ENCODE data around the gene SLC24A1. TPM values are rescaled to one million over a fixed set of nuclear protein-coding genes. Genes with fewer than 3 reads are reported as not detected.
A peak's percentile ranks its signal among the peaks of the same experiment; 100 is the strongest.

SLC24A1 gene
- polyA plus RNA-seq, 6 donors from 2014 or later, result 2.3 to 3.7 (median 2.7) TPM; not detected in 1

GRCh38 chr15:65676123-65676522 lies 54.4 kb downstream of the SLC24A1 start:
- Mint-ChIP-seq H3K36me3 (no peaks in the 10 kb centered on the region), H3K9me3 (no peaks in the 10 kb centered on the region), H3K27ac (peak overlapping the region in 1 of 6 donors; percentile 36), H3K27me3 (no peaks in the 10 kb centered on the region), H3K4me3 (no peak overlapping the region), H3K4me1 (peaks cover 0 to 5% (median 3%) of the 10 kb centered on the region in 3 donors)
- no peak for DNase-seq
- ATAC-seq (ENCODE audit: low read depth in 2 of 2), result no peak

- peak overlapping the region in 1 of 6 donors; percentile 86 for H3K27ac Mint-ChIP-seq
- no peak for DNase-seq
Measured at GRCh38 chr15:65680544-65680943, 58.8 kb downstream of the SLC24A1 start.

GRCh38 chr15:65682404-65682911 lies 60.7 kb downstream of the SLC24A1 start:
- H3K36me3 Mint-ChIP-seq, result no peaks in the 10 kb centered on the region
- ATAC-seq (ENCODE audit: low read depth in 2 of 2) (no peak), DNase-seq (no peak)
- H3K4me1 Mint-ChIP-seq, result peaks cover 5 to 7% (median 5%) of the 10 kb centered on the region in 3 donors
- peaks cover 0 to 4% (median 0%) of the 10 kb centered on the region in 7 donors for H3K9me3 Mint-ChIP-seq
- H3K4me3 Mint-ChIP-seq, result no peak overlapping the region
- H3K27me3 Mint-ChIP-seq, result no peaks in the 10 kb centered on the region
- peak overlapping the region in 3 of 6 donors; percentile 4 to 41 (median 7) for H3K27ac Mint-ChIP-seq

More at GRCh38 chr15:65680544-65680943, 58.8 kb downstream of the SLC24A1 start:
- Mint-ChIP-seq H3K4me3 (no peak overlapping the region), H3K9me3 (no peaks in the 10 kb centered on the region), H3K4me1 (peaks cover 0 to 7% (median 5%) of the 10 kb centered on the region in 3 donors), H3K36me3 (no peaks in the 10 kb centered on the region), H3K27me3 (no peaks in the 10 kb centered on the region)
- ATAC-seq (ENCODE audit: low read depth in 2 of 2), result no peak

GRCh38 chr15:65688462-65688861 lies 66.7 kb downstream of the SLC24A1 start:
- H3K9me3 Mint-ChIP-seq, result peaks cover 0 to 11% (median 4%) of the 10 kb centered on the region in 7 donors
- no peaks in the 10 kb centered on the region for H3K27me3 Mint-ChIP-seq
- peaks cover 0 to 12% (median 2%) of the 10 kb centered on the region in 3 donors for H3K4me1 Mint-ChIP-seq
- no peak for ATAC-seq (ENCODE audit: low read depth in 2 of 2)
- DNase-seq, result no peak
- no peak overlapping the region for H3K4me3 Mint-ChIP-seq
- peaks cover 32 to 48% of the 10 kb centered on the region in 2 donors for H3K36me3 Mint-ChIP-seq
- peak overlapping the region in 1 of 6 donors; percentile 54 for H3K27ac Mint-ChIP-seq

- DNase-seq (no peak), ATAC-seq (ENCODE audit: low read depth in 2 of 2) (no peak)
- peaks cover 36 to 52% of the 10 kb centered on the region in 2 donors for H3K36me3 Mint-ChIP-seq
- H3K27me3 Mint-ChIP-seq, result no peaks in the 10 kb centered on the region
- H3K27ac Mint-ChIP-seq, result no peak overlapping the region
- no peak overlapping the region for H3K4me3 Mint-ChIP-seq
- peaks cover 0 to 11% (median 4%) of the 10 kb centered on the region in 7 donors for H3K9me3 Mint-ChIP-seq
- H3K4me1 Mint-ChIP-seq, result peaks cover 0 to 12% (median 2%) of the 10 kb centered on the region in 3 donors
Measured at GRCh38 chr15:65690173-65690572, 68.4 kb downstream of the SLC24A1 start.

GRCh38 chr15:65690778-65691177 lies 69.0 kb downstream of the SLC24A1 start:
- no peak for DNase-seq
- Mint-ChIP-seq H3K4me1 (peaks cover 0 to 12% (median 2%) of the 10 kb centered on the region in 3 donors), H3K9me3 (peaks cover 0 to 11% (median 4%) of the 10 kb centered on the region in 7 donors), H3K36me3 (peaks cover 36 to 52% of the 10 kb centered on the region in 2 donors), H3K27me3 (no peaks in the 10 kb centered on the region), H3K4me3 (no peak overlapping the region), H3K27ac (no peak overlapping the region)
- no peak for ATAC-seq (ENCODE audit: low read depth in 2 of 2)

GRCh38 chr15:65695081-65695480 lies 73.3 kb downstream of the SLC24A1 start:
- Mint-ChIP-seq H3K4me3 (no peak overlapping the region), H3K36me3 (peaks cover 23 to 44% of the 10 kb centered on the region in 2 donors), H3K27ac (no peak overlapping the region)

More at GRCh38 chr15:65695081-65695480, 73.3 kb downstream of the SLC24A1 start:
- no peak for DNase-seq
- Mint-ChIP-seq H3K9me3 (no peaks in the 10 kb centered on the region), H3K4me1 (no peaks in the 10 kb centered on the region), H3K27me3 (no peaks in the 10 kb centered on the region)
- ATAC-seq (ENCODE audit: low read depth in 2 of 2), result no peak

Other genes starting within 250 kb of the SLC24A1 start
- not detected for gene IGDCC3, start 243.9 kb upstream of the SLC24A1 start, polyA plus RNA-seq (ENCODE audit: low read depth in 6 of 6)
- not detected for gene IGDCC4, start 199.0 kb upstream of the SLC24A1 start, polyA plus RNA-seq (ENCODE audit: low read depth in 6 of 6)
- gene DPP8, start 104.2 kb upstream of the SLC24A1 start, polyA plus RNA-seq (ENCODE audit: low read depth in 6 of 6), result 10 to 100 TPM; 40.6 to 98.5 (median 48.3) TPM
- gene HACD3, start 91.5 kb upstream of the SLC24A1 start, polyA plus RNA-seq (ENCODE audit: low read depth in 6 of 6), result 10 to 100 TPM; 15.0 to 25.8 (median 23.7) TPM
- gene INTS14, start 10.8 kb upstream of the SLC24A1 start, polyA plus RNA-seq (ENCODE audit: low read depth in 6 of 6), result 10 to 100 TPM; 15.1 to 27.4 (median 22.6) TPM
- gene DENND4A, start 170.4 kb downstream of the SLC24A1 start, polyA plus RNA-seq (ENCODE audit: low read depth in 6 of 6), result 10 to 100 TPM; 18.3 to 38.9 (median 26.8) TPM
- 100 to 1,000 TPM; 204 to 294 (median 234) TPM for gene RAB11A, start 247.6 kb downstream of the SLC24A1 start, polyA plus RNA-seq (ENCODE audit: low read depth in 6 of 6)

Data from naive B cell (primary cell).